ENCODE data around the gene CALHM5. TPM values are rescaled to one million over a fixed set of nuclear protein-coding genes. Genes with fewer than 3 reads are reported as not detected.
A peak's percentile ranks its signal among the peaks of the same experiment; 100 is the strongest.

CALHM5 gene
- total and polyA plus RNA-seq, 10 of the 15 experiments (the other 5 are each of a cell fraction or from before 2014, with no cell fraction given) = not detected

GRCh38 chr6:116570856-116571682 is 59.6 kb downstream of the CALHM5 start, which contains the start of gene RWDD1 (continued):
- TF ChIP-seq EED (IDR thresholded peaks at IDR 0.05; ENCODE audit: low read depth) = no peak
- TF ChIP-seq, protein P1, sequence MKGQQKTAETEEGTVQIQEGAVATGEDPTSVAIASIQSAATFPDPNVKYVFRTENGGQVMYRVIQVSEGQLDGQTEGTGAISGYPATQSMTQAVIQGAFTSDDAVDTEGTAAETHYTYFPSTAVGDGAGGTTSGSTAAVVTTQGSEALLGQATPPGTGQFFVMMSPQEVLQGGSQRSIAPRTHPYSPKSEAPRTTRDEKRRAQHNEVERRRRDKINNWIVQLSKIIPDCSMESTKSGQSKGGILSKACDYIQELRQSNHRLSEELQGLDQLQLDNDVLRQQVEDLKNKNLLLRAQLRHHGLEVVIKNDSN (IDR thresholded peaks at IDR 0.05; ENCODE audit: borderline replicate concordance, extremely low read length, insufficient read depth, low read depth, low read length) = no peak
- peak; percentile 99 for TF ChIP-seq IKZF1 (conservative IDR thresholded peaks at IDR 0.05)
- TF ChIP-seq BCLAF1 (IDR thresholded peaks at IDR 0.05) = no peak
- peak; percentile 100 for TF ChIP-seq MYB (IDR thresholded peaks at IDR 0.05; ENCODE audit: borderline replicate concordance, low read depth, low read length)
- no peak for TF ChIP-seq SUZ12 (IDR thresholded peaks at IDR 0.05; ENCODE audit: unreplicated experiment)
- TF ChIP-seq BACH1 (IDR thresholded peaks at IDR 0.05; ENCODE audit: borderline replicate concordance) = peak; percentile 57; the same call in 1 of the 2 replicates
- TF ChIP-seq, protein P2, sequence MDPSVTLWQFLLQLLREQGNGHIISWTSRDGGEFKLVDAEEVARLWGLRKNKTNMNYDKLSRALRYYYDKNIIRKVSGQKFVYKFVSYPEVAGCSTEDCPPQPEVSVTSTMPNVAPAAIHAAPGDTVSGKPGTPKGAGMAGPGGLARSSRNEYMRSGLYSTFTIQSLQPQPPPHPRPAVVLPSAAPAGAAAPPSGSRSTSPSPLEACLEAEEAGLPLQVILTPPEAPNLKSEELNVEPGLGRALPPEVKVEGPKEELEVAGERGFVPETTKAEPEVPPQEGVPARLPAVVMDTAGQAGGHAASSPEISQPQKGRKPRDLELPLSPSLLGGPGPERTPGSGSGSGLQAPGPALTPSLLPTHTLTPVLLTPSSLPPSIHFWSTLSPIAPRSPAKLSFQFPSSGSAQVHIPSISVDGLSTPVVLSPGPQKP (IDR thresholded peaks at IDR 0.05; ENCODE audit: low read depth, low read length) = peak; percentile 82
- TF ChIP-seq ZNF622 (IDR thresholded peaks at IDR 0.05) = no peak
- no peak for TF ChIP-seq SUPT20H (IDR thresholded peaks at IDR 0.05; ENCODE audit: borderline replicate concordance, control insufficient read depth, low read depth, low read length)
- peak; percentile 46; the same call in 1 of the 2 replicates for TF ChIP-seq TCF7 (IDR thresholded peaks at IDR 0.05; ENCODE audit: borderline replicate concordance)
- TF ChIP-seq RELA (IDR thresholded peaks at IDR 0.05; ENCODE audit: borderline replicate concordance, partially characterized antibody) = peak; percentile 91
- TF ChIP-seq EGR1 (IDR thresholded peaks at IDR 0.05; ENCODE audit: borderline replicate concordance in 1 of 2, low read depth in 2 of 2, low read length in 2 of 2) = peak in 1 of 2 experiments; percentile 71; a peak in 2 of 3 replicates
- TF ChIP-seq SIX5 (IDR thresholded peaks at IDR 0.05; ENCODE audit: low read depth, low read length, severe bottlenecking) = peak; percentile 72
- no peak for TF ChIP-seq BRCA1 (IDR thresholded peaks at IDR 0.05; ENCODE audit: low read depth, low read length)
- no peak for TF ChIP-seq FOS (IDR thresholded peaks at IDR 0.05; ENCODE audit: borderline replicate concordance, extremely low read depth, insufficient read length)
- TF ChIP-seq IRF4 (IDR thresholded peaks at IDR 0.05; ENCODE audit: low read depth, low read length) = 0 out of 2 replicates have a peak, but pooled peaks have one; percentile 17
- TF ChIP-seq MEF2B (IDR thresholded peaks at IDR 0.05; ENCODE audit: partially characterized antibody, poor library complexity, severe bottlenecking) = peak; percentile 36
- TF ChIP-seq PKNOX1 (IDR thresholded peaks at IDR 0.05) = peak; percentile 34; the same call in 1 of the 2 replicates
- peak; percentile 63; the same call in 1 of the 2 replicates for TF ChIP-seq TARDBP (IDR thresholded peaks at IDR 0.05; ENCODE audit: borderline replicate concordance)
